ENCODE results near the gene WWP2. TPM values are rescaled to one million over a fixed set of nuclear protein-coding genes. Genes with fewer than 3 reads are reported as not detected.

Gene WWP2
- total RNA-seq, 2 donors from 2014 or later = 144 to 146 TPM

GRCh38 chr16:69840975-69841374 lies 78.8 kb downstream of the WWP2 start:
- no peaks in the 10 kb centered on the region for H3K27me3 ChIP-seq (replicated peaks; ENCODE audit: insufficient read depth)
- no peak for DNase-seq (ENCODE audit: low spot score)
- H3K4me1 ChIP-seq (ENCODE audit: control insufficient read depth in 1 of 2, low read depth in 2 of 2) = peaks cover 21 to 36% of the 10 kb centered on the region in 2 donors
- H3K9me3 ChIP-seq = no peaks in the 10 kb centered on the region
- no peaks in the 10 kb centered on the region for H3K36me3 ChIP-seq
- H3K27ac ChIP-seq = peak overlapping the region; percentile 15 to 85
- TF ChIP-seq CTCF (IDR thresholded peaks at IDR 0.05) = no peak
- no peak overlapping the region for H3K4me3 ChIP-seq
- no peak for ATAC-seq (ENCODE audit: insufficient number of reproducible peaks, low FRiP score, low read depth)

- H3K4me3 ChIP-seq = no peak overlapping the region
- H3K36me3 ChIP-seq = no peaks in the 10 kb centered on the region
- H3K27me3 ChIP-seq (replicated peaks; ENCODE audit: insufficient read depth) = no peaks in the 10 kb centered on the region
- no peak overlapping the region for H3K27ac ChIP-seq
- peaks cover 26 to 37% of the 10 kb centered on the region in 2 donors for H3K4me1 ChIP-seq (ENCODE audit: control insufficient read depth in 1 of 2, low read depth in 2 of 2)
- DNase-seq (ENCODE audit: low spot score) = no peak
- no peak for TF ChIP-seq CTCF (IDR thresholded peaks at IDR 0.05)
- ATAC-seq (ENCODE audit: insufficient number of reproducible peaks, low FRiP score, low read depth) = no peak
- no peaks in the 10 kb centered on the region for H3K9me3 ChIP-seq
Observed at GRCh38 chr16:69844441-69844840, 82.3 kb downstream of the WWP2 start.

GRCh38 chr16:69845181-69845580 lies 83.0 kb downstream of the WWP2 start:
- no peaks in the 10 kb centered on the region for H3K9me3 ChIP-seq
- peaks cover 21 to 35% of the 10 kb centered on the region in 2 donors for H3K4me1 ChIP-seq (ENCODE audit: control insufficient read depth in 1 of 2, low read depth in 2 of 2)
- ATAC-seq (ENCODE audit: insufficient number of reproducible peaks, low FRiP score, low read depth) (no peak), DNase-seq (ENCODE audit: low spot score) (no peak)
- TF ChIP-seq CTCF (IDR thresholded peaks at IDR 0.05) = no peak
- H3K4me3 ChIP-seq = no peak overlapping the region
- H3K27ac ChIP-seq = no peak overlapping the region
- H3K27me3 ChIP-seq (replicated peaks; ENCODE audit: insufficient read depth) = no peaks in the 10 kb centered on the region
- no peaks in the 10 kb centered on the region for H3K36me3 ChIP-seq

- peaks cover 21 to 44% of the 10 kb centered on the region in 2 donors for H3K4me1 ChIP-seq (ENCODE audit: control insufficient read depth in 1 of 2, low read depth in 2 of 2)
- no peaks in the 10 kb centered on the region for H3K9me3 ChIP-seq
- no peak for ATAC-seq (ENCODE audit: insufficient number of reproducible peaks, low FRiP score, low read depth)
- H3K36me3 ChIP-seq = no peaks in the 10 kb centered on the region
- H3K27ac ChIP-seq = peak overlapping the region; percentile 55 to 89
- no peak overlapping the region for H3K4me3 ChIP-seq
- no peak for DNase-seq (ENCODE audit: low spot score)
- TF ChIP-seq CTCF (IDR thresholded peaks at IDR 0.05) = no peak
- H3K27me3 ChIP-seq (replicated peaks; ENCODE audit: insufficient read depth) = no peaks in the 10 kb centered on the region
Observed at GRCh38 chr16:69847643-69848042, 85.5 kb downstream of the WWP2 start.

GRCh38 chr16:69848637-69849545 lies 86.8 kb downstream of the WWP2 start:
- no peak for TF ChIP-seq CTCF (IDR thresholded peaks at IDR 0.05)
- no peaks in the 10 kb centered on the region for H3K36me3 ChIP-seq
- peak overlapping the region; percentile 55 to 89 for H3K27ac ChIP-seq
- H3K4me1 ChIP-seq (ENCODE audit: control insufficient read depth in 1 of 2, low read depth in 2 of 2) = peaks cover 21 to 45% of the 10 kb centered on the region in 2 donors
- DNase-seq (ENCODE audit: low spot score) (peak; percentile 93), ATAC-seq (ENCODE audit: insufficient number of reproducible peaks, low FRiP score, low read depth) (peak; percentile 96)
- H3K27me3 ChIP-seq (replicated peaks; ENCODE audit: insufficient read depth) = no peaks in the 10 kb centered on the region
- no peaks in the 10 kb centered on the region for H3K9me3 ChIP-seq
- peak overlapping the region; percentile 59 for H3K4me3 ChIP-seq

Data from thoracic aorta (tissue), 2 donors.